ENCODE measurements around the gene LPCAT2.

The LPCAT2 gene

GRCh38 chr16:55506708-55507107 lies 2.2 kb upstream of the LPCAT2 start:
- Histone ChIP-seq H3K4me3 (ENCODE audit: low read depth, low read length) (no peak overlapping the region), H3K36me3 (no peaks in the 10 kb centered on the region), H3K27me3 (ENCODE audit: insufficient read depth, low read depth, severe bottlenecking) (no peaks in the 10 kb centered on the region), H3K27ac (no peak overlapping the region), H3K9me3 (ENCODE audit: severe bottlenecking) (no peaks in the 10 kb centered on the region)
- DNase-seq: no peak
- no peak for TF ChIP-seq CTCF (IDR thresholded peaks at IDR 0.05; ENCODE audit: low read depth, low read length)

- no peak for DNase-seq
- TF ChIP-seq CTCF (IDR thresholded peaks at IDR 0.05; ENCODE audit: low read depth, low read length): no peak
- peaks cover 8% of the 10 kb centered on the region for H3K9me3 ChIP-seq (ENCODE audit: severe bottlenecking)
- H3K27me3 ChIP-seq (ENCODE audit: insufficient read depth, low read depth, severe bottlenecking): no peaks in the 10 kb centered on the region
- H3K27ac ChIP-seq: no peak overlapping the region
- H3K4me3 ChIP-seq (ENCODE audit: low read depth, low read length): peak overlapping the region; percentile 84
- H3K36me3 ChIP-seq: no peaks in the 10 kb centered on the region
These were observed 476 bp upstream of the LPCAT2 start for GRCh38 chr16:55508271-55508921.

DNA sequence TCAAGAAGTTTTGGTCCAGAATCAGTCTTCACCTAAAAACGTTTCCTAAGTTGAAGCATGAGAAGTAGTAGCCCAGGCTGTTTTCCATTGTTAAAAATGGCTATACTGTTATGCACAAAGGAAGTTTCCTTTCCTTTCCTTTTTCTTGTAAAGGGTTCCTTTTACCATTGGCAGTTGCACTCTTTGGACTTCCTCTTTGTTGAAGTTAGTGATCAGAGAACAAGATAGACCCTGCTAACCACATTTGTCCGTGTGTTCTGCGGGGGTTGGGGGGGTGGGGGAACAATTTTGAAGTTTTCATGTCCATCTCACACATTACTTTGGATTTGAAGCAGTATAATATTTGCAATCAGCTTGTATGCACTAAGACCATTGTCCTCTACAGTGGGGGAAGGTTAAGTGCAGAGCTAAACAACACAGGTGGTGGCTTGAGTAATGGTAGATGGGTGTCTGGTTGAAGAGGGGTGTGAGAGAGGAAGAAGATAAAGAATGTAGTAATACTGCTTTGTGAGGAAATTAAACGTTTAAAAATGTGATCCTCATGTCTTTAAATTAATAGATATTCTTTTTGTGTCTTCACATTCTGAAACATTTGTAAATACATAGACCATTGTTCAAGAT lies 1.4 kb downstream of the LPCAT2 start:
- H3K4me3 ChIP-seq (ENCODE audit: low read depth, low read length): no peak overlapping the region
- H3K9me3 ChIP-seq (ENCODE audit: severe bottlenecking): peaks cover 8% of the 10 kb centered on the region
- no peaks in the 10 kb centered on the region for H3K36me3 ChIP-seq
- DNase-seq: no peak
- TF ChIP-seq CTCF (IDR thresholded peaks at IDR 0.05; ENCODE audit: low read depth, low read length): no peak
- H3K27ac ChIP-seq: no peak overlapping the region
- no peaks in the 10 kb centered on the region for H3K27me3 ChIP-seq (ENCODE audit: insufficient read depth, low read depth, severe bottlenecking)

DNA sequence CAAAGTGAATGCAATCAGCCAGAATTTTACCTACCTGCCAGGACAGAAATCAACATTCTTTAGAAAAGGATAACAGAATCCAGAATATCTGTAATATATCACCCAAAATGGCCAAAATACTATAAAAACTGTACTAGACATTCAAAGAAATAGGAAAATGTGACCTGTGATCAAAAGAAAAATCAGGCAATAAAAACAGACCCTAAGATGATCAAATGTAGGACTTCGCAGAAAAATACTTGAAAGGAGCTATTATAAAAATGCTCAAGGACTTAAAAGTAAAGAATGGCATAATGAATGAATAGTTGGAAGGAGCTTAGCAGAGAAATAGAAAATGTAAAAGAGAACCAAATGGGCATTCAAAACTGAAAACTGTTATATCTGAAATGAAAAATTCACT lies 4.1 kb downstream of the LPCAT2 start:
- Histone ChIP-seq H3K4me3 (ENCODE audit: low read depth, low read length) (no peak overlapping the region), H3K36me3 (no peaks in the 10 kb centered on the region), H3K27ac (no peak overlapping the region), H3K27me3 (ENCODE audit: insufficient read depth, low read depth, severe bottlenecking) (no peaks in the 10 kb centered on the region), H3K9me3 (ENCODE audit: severe bottlenecking) (peaks cover 8% of the 10 kb centered on the region)
- TF ChIP-seq CTCF (IDR thresholded peaks at IDR 0.05; ENCODE audit: low read depth, low read length): no peak
- DNase-seq: no peak

GRCh38 chr16:55513616-55514015 lies 4.7 kb downstream of the LPCAT2 start:
- no peaks in the 10 kb centered on the region for H3K36me3 ChIP-seq
- H3K4me3 ChIP-seq (ENCODE audit: low read depth, low read length): no peak overlapping the region
- peaks cover 8% of the 10 kb centered on the region for H3K9me3 ChIP-seq (ENCODE audit: severe bottlenecking)
- no peaks in the 10 kb centered on the region for H3K27me3 ChIP-seq (ENCODE audit: insufficient read depth, low read depth, severe bottlenecking)
- no peak overlapping the region for H3K27ac ChIP-seq
- DNase-seq: no peak
- TF ChIP-seq CTCF (IDR thresholded peaks at IDR 0.05; ENCODE audit: low read depth, low read length): no peak

DNA sequence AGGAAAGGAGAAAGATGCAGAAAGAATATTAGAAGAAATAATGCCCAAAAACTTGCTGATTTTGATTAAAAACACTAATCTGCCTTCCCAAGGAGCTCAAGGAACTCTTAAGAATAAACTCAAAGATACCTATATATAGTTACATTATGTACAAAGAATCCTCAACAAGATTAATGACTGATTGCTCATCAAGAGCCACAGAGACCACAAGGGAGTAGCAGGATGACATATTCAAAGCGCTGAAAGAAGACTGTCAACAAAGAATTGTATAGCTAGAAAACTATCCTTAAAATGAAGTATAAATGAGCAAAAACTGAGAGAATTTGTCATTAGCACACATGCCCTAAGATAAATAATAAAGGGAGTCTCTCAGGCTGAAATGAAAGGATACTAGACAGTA lies 6.2 kb downstream of the LPCAT2 start:
- TF ChIP-seq CTCF (IDR thresholded peaks at IDR 0.05; ENCODE audit: low read depth, low read length): no peak

More for the DNA sequence above, 6.2 kb downstream of the LPCAT2 start:
- DNase-seq: no peak
- Histone ChIP-seq H3K4me3 (ENCODE audit: low read depth, low read length) (no peak overlapping the region), H3K9me3 (ENCODE audit: severe bottlenecking) (peaks cover 8% of the 10 kb centered on the region), H3K36me3 (no peaks in the 10 kb centered on the region), H3K27me3 (ENCODE audit: insufficient read depth, low read depth, severe bottlenecking) (no peaks in the 10 kb centered on the region), H3K27ac (no peak overlapping the region)

All from WERI-Rb-1 (cell line).